Mesenchymal stem cell (in vitro differentiated cells and primary cell): ENCODE data around the gene CDK5RAP3.

Experiments used
- DNase-seq: peaks from one replicate; pipeline ENCODE4 v3.0.0-alpha.2; 2013
- H2AFZ ChIP-seq: one replicate; pipeline ENCODE4 v1.6.1; 2013; ENCODE audit warnings: low read depth, mild to moderate bottlenecking, control low read depth, inconsistent platforms, low read length, moderate library complexity
- H2AK5ac ChIP-seq: 2 replicates; pipeline ENCODE4 v1.6.1; 2013; ENCODE audit warnings: low read length, moderate library complexity, mild to moderate bottlenecking, inconsistent platforms; ENCODE audit not compliant: severe bottlenecking
- H2BK120ac ChIP-seq: one replicate; pipeline ENCODE4 v1.6.1; 2013; ENCODE audit warnings: low read depth, mild to moderate bottlenecking, inconsistent platforms, low read length, moderate library complexity
- H2BK12ac ChIP-seq, 2 experiments: one replicate each; pipeline ENCODE4 v1.6.1; 2013; ENCODE audit warnings: inconsistent platforms in 2 of 2, low read length in 2 of 2, mild to moderate bottlenecking in 2 of 2, moderate library complexity in 2 of 2, control low read depth in 1 of 2
- H2BK15ac ChIP-seq: one replicate; pipeline ENCODE4 v1.6.1; 2013; ENCODE audit warnings: mild to moderate bottlenecking, low read depth, inconsistent platforms; ENCODE audit not compliant: poor library complexity, severe bottlenecking
- H2BK5ac ChIP-seq: 2 replicates; pipeline ENCODE4 v1.6.1; 2013; ENCODE audit warnings: low read depth, mild to moderate bottlenecking, low read length, control low read depth, inconsistent platforms; ENCODE audit not compliant: poor library complexity, severe bottlenecking
- H3K14ac ChIP-seq, 2 experiments: one replicate each; pipeline ENCODE4 v1.6.1; 2013; ENCODE audit warnings: inconsistent platforms in 2 of 2, low read length in 2 of 2, control low read depth in 1 of 2, mild to moderate bottlenecking in 1 of 2, moderate library complexity in 1 of 2
- H3K18ac ChIP-seq, 2 experiments: one replicate each; pipeline ENCODE4 v1.6.1; 2013; ENCODE audit warnings: inconsistent platforms in 2 of 2, low read length in 2 of 2, control low read depth in 1 of 2, low read depth in 1 of 2, mild to moderate bottlenecking in 1 of 2
- H3K23ac ChIP-seq, 2 experiments: one replicate each; pipeline ENCODE4 v1.6.1; 2013; ENCODE audit warnings: inconsistent platforms in 2 of 2, low read length in 2 of 2, mild to moderate bottlenecking in 2 of 2, moderate library complexity in 2 of 2, control low read depth in 1 of 2
- H3K27ac ChIP-seq: 2 replicates; pipeline ENCODE4 v1.5.1; 2013; ENCODE audit warnings: mild to moderate bottlenecking, moderate library complexity, low read length, control low read depth, inconsistent platforms; ENCODE audit not compliant: poor library complexity, severe bottlenecking
- H3K27me3 ChIP-seq, 2 experiments: 2 replicates each; pipeline versions ENCODE4 v1.6.1 to v1.7.0; 2013; ENCODE audit warnings: low read length in 2 of 2, mild to moderate bottlenecking in 2 of 2, moderate library complexity in 2 of 2, control low read depth in 1 of 2, inconsistent platforms in 1 of 2; ENCODE audit not compliant: control insufficient read depth in 1 of 2, insufficient read depth in 1 of 2
- H3K36me3 ChIP-seq, 2 experiments: 2 replicates each; pipeline versions ENCODE4 v1.6.1 to v1.7.0; 2013; ENCODE audit warnings: low read length in 2 of 2, control low read depth in 1 of 2, inconsistent platforms in 1 of 2, low read depth in 1 of 2, mild to moderate bottlenecking in 1 of 2; ENCODE audit not compliant: insufficient read depth in 2 of 2, control insufficient read depth in 1 of 2
- H3K4ac ChIP-seq, 2 experiments: one replicate each; pipeline ENCODE4 v1.6.1; 2013; ENCODE audit warnings: inconsistent platforms in 2 of 2, low read length in 2 of 2, mild to moderate bottlenecking in 2 of 2, moderate library complexity in 2 of 2, control low read depth in 1 of 2, low read depth in 1 of 2
- H3K4me1 ChIP-seq: 2 replicates; pipeline ENCODE4 v1.6.1; 2013; ENCODE audit warnings: low read depth, low read length, control low read depth; ENCODE audit not compliant: control insufficient read depth, insufficient read depth
- H3K4me2 ChIP-seq: 2 replicates; pipeline ENCODE4 v1.6.1; 2013; ENCODE audit warnings: low read length, mild to moderate bottlenecking, inconsistent platforms; ENCODE audit not compliant: poor library complexity, severe bottlenecking
- H3K4me3 ChIP-seq, 2 experiments: 2 replicates each; pipeline versions ENCODE4 v1.5.1 to v1.7.0; 2013; ENCODE audit warnings: low read length in 2 of 2, mild to moderate bottlenecking in 2 of 2, control low read depth in 1 of 2, low read depth in 1 of 2; ENCODE audit not compliant: insufficient read depth in 1 of 2
- H3K79me1 ChIP-seq: replicated peaks from 2 replicates; pipeline ENCODE4 v1.6.1; 2013; ENCODE audit warnings: mild to moderate bottlenecking, control low read depth, low read length, inconsistent platforms; ENCODE audit not compliant: poor library complexity, severe bottlenecking
- H3K9ac ChIP-seq: 2 replicates; pipeline ENCODE4 v1.7.0; 2013; ENCODE audit warnings: mild to moderate bottlenecking, low read length, moderate library complexity
- H3K9me3 ChIP-seq: 2 replicates; pipeline ENCODE4 v1.7.0; 2013; ENCODE audit warnings: mild to moderate bottlenecking, low read length; ENCODE audit not compliant: control insufficient read depth
- H4K8ac ChIP-seq: one replicate; pipeline ENCODE4 v1.6.1; 2013; ENCODE audit warnings: inconsistent platforms, mild to moderate bottlenecking, low read length, moderate library complexity
- H4K91ac ChIP-seq: one replicate; pipeline ENCODE4 v1.6.1; 2013; ENCODE audit warnings: mild to moderate bottlenecking, low read length, inconsistent platforms
- WGBS: methylation state at CpG from one replicate; pipeline ENCODE4 v1.1.7; 2013; ENCODE audit warnings: mixed read lengths; 5-methylcytosine and 5-hydroxymethylcytosine counted together

The CDK5RAP3 gene

GRCh38 chr17:47957591-47958490 lies 13.1 kb upstream of the CDK5RAP3 start, which contains the start of gene PRR15L:
PRR15L (minus strand) TSS chr17:47957883; CDS start chr17:47953234, 4,649 bp downstream.
- no peak within 1 kb of the TSS for H2BK15ac ChIP-seq
- H3K4me3 ChIP-seq: no peak within 1 kb of the TSS
- H3K14ac ChIP-seq: no peak within 1 kb of the TSS
- DNase-seq: no peak
- H3K4me2 ChIP-seq: peak within 1 kb of the TSS; percentile 58
- WGBS: 47% methylated on average over 15 of the region's 16 CpGs
- H4K91ac ChIP-seq: no peak within 1 kb of the TSS
- peaks cover 32% of the 10 kb centered on the region for H3K4me1 ChIP-seq
- H2AK5ac ChIP-seq: peak within 1 kb of the TSS; percentile 39
- H3K4ac ChIP-seq: no peak within 1 kb of the TSS
- H3K36me3 ChIP-seq: no peaks in the 10 kb centered on the region
- no peak within 1 kb of the TSS for H3K18ac ChIP-seq
- H3K9me3 ChIP-seq: no peaks in the 10 kb centered on the region
- no peak within 1 kb of the TSS for H2BK120ac ChIP-seq
- no peak within 1 kb of the TSS for H2BK12ac ChIP-seq
- no peak within 1 kb of the TSS for H3K23ac ChIP-seq
- peak within 1 kb of the TSS; percentile 12 for H2BK5ac ChIP-seq
- peak within 1 kb of the TSS; percentile 47 for H3K27ac ChIP-seq
- no peak within 1 kb of the TSS for H4K8ac ChIP-seq
- no peak within 1 kb of the TSS for H3K9ac ChIP-seq
- no peak within 1 kb of the TSS for H2AFZ ChIP-seq
- H3K27me3 ChIP-seq: peaks cover 7 to 17% of the 10 kb centered on the region in 2 experiments
- no peaks in the 10 kb centered on the region for H3K79me1 ChIP-seq

- H3K36me3 ChIP-seq: no peaks in the 10 kb centered on the region
- no peak overlapping the region for H2AFZ ChIP-seq
- H3K27me3 ChIP-seq: peaks cover 7 to 17% of the 10 kb centered on the region in 2 experiments
- peaks cover 32% of the 10 kb centered on the region for H3K4me1 ChIP-seq
- no peak overlapping the region for H3K14ac ChIP-seq
- no peak overlapping the region for H3K18ac ChIP-seq
- no peak overlapping the region for H3K4ac ChIP-seq
- WGBS: 80% methylated on average over 7 of the region's 8 CpGs
- H3K4me2 ChIP-seq: no peak overlapping the region
- H3K27ac ChIP-seq: no peak overlapping the region
- H2BK12ac ChIP-seq: no peak overlapping the region
- no peak overlapping the region for H2BK5ac ChIP-seq
- H2BK15ac ChIP-seq: no peak overlapping the region
- no peak overlapping the region for H2BK120ac ChIP-seq
- H3K79me1 ChIP-seq: no peaks in the 10 kb centered on the region
- H3K9ac ChIP-seq: no peak overlapping the region
- H4K8ac ChIP-seq: no peak overlapping the region
- no peak overlapping the region for H4K91ac ChIP-seq
- H3K23ac ChIP-seq: no peak overlapping the region
- no peak for DNase-seq
- H3K4me3 ChIP-seq: no peak overlapping the region
- H3K9me3 ChIP-seq: no peaks in the 10 kb centered on the region
- no peak overlapping the region for H2AK5ac ChIP-seq
Measured at GRCh38 chr17:47959825-47960655, 10.9 kb upstream of the CDK5RAP3 start.

GRCh38 chr17:47961406-47961805 lies 9.5 kb upstream of the CDK5RAP3 start:
- H4K8ac ChIP-seq: no peak overlapping the region
- H3K36me3 ChIP-seq: no peaks in the 10 kb centered on the region
- H2BK5ac ChIP-seq: no peak overlapping the region
- no peak overlapping the region for H2BK15ac ChIP-seq
- H3K27me3 ChIP-seq: peaks cover 7 to 17% of the 10 kb centered on the region in 2 experiments
- H2AK5ac ChIP-seq: no peak overlapping the region
- no peak overlapping the region for H3K9ac ChIP-seq
- no peak for DNase-seq
- no peak overlapping the region for H2BK12ac ChIP-seq
- H3K9me3 ChIP-seq: no peaks in the 10 kb centered on the region
- no peak overlapping the region for H3K14ac ChIP-seq
- no peak overlapping the region for H3K23ac ChIP-seq
- no peak overlapping the region for H3K18ac ChIP-seq
- no peak overlapping the region for H3K4ac ChIP-seq
- H3K4me3 ChIP-seq: no peak overlapping the region
- H3K4me1 ChIP-seq: peaks cover 21% of the 10 kb centered on the region
- H3K27ac ChIP-seq: no peak overlapping the region
- no peaks in the 10 kb centered on the region for H3K79me1 ChIP-seq
- H2AFZ ChIP-seq: no peak overlapping the region
- no peak overlapping the region for H4K91ac ChIP-seq
- WGBS: 81% methylated on average over 6 of the region's 6 CpGs
- H3K4me2 ChIP-seq: no peak overlapping the region
- no peak overlapping the region for H2BK120ac ChIP-seq

- no peak overlapping the region for H2BK120ac ChIP-seq
- no peak overlapping the region for H3K4ac ChIP-seq
- H3K4me1 ChIP-seq: peaks cover 12% of the 10 kb centered on the region
- no peak overlapping the region for H3K23ac ChIP-seq
- H4K8ac ChIP-seq: no peak overlapping the region
- no peaks in the 10 kb centered on the region for H3K79me1 ChIP-seq
- no peak overlapping the region for H2AK5ac ChIP-seq
- H2BK15ac ChIP-seq: no peak overlapping the region
- H3K4me3 ChIP-seq: no peak overlapping the region
- no peak overlapping the region for H2AFZ ChIP-seq
- no peak overlapping the region for H3K18ac ChIP-seq
- H3K9me3 ChIP-seq: no peaks in the 10 kb centered on the region
- H3K27ac ChIP-seq: no peak overlapping the region
- no peak overlapping the region for H3K14ac ChIP-seq
- peaks cover 7 to 17% of the 10 kb centered on the region in 2 experiments for H3K27me3 ChIP-seq
- H3K4me2 ChIP-seq: no peak overlapping the region
- no peak overlapping the region for H4K91ac ChIP-seq
- WGBS: 92% methylated on average over 3 of the region's 3 CpGs
- H2BK12ac ChIP-seq: no peak overlapping the region
- no peak overlapping the region for H3K9ac ChIP-seq
- no peak for DNase-seq
- no peak overlapping the region for H2BK5ac ChIP-seq
- no peaks in the 10 kb centered on the region for H3K36me3 ChIP-seq
Measured at GRCh38 chr17:47962901-47963300, 8.0 kb upstream of the CDK5RAP3 start.
